ENCODE data around the gene RACGAP1. TPM values are rescaled to one million over a fixed set of nuclear protein-coding genes. Genes with fewer than 3 reads are reported as not detected.

The RACGAP1 gene
- total RNA-seq, 1 experiment from 2014 or later = 95.3 TPM

DNA sequence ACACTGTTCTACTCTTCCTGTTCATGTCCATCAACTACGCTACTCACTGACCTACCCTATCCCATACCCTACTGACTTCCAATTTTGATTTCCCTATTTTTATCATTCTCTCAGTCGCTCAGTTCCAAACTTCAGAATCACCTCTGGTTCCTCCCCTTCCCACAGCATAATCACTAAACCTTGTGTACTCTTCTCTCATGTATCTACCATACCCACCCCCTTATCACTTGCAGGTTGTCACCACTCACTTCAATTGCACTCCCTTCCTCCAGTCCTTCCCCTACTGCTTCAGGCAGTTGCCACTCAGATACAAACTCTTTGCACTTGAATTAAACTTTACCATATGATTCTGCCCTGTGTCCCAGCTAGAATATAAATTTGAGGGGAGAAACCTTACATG lies 6.3 kb downstream of the RACGAP1 start:
- H3K36me3 ChIP-seq (ENCODE audit: low read depth, low read length) = peaks cover 28% of the 10 kb centered on the region
- BruUV-seq (replicated peaks) = no TSS peak
- TF ChIP-seq EZH2 (IDR thresholded peaks at IDR 0.05; ENCODE audit: low read length, unreplicated experiment) (no peak), EZH2phosphoT487 (IDR thresholded peaks at IDR 0.05; ENCODE audit: borderline replicate concordance, low read length) (no peak)
- TF ChIP-seq, protein P1, sequence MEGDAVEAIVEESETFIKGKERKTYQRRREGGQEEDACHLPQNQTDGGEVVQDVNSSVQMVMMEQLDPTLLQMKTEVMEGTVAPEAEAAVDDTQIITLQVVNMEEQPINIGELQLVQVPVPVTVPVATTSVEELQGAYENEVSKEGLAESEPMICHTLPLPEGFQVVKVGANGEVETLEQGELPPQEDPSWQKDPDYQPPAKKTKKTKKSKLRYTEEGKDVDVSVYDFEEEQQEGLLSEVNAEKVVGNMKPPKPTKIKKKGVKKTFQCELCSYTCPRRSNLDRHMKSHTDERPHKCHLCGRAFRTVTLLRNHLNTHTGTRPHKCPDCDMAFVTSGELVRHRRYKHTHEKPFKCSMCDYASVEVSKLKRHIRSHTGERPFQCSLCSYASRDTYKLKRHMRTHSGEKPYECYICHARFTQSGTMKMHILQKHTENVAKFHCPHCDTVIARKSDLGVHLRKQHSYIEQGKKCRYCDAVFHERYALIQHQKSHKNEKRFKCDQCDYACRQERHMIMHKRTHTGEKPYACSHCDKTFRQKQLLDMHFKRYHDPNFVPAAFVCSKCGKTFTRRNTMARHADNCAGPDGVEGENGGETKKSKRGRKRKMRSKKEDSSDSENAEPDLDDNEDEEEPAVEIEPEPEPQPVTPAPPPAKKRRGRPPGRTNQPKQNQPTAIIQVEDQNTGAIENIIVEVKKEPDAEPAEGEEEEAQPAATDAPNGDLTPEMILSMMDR (conservative IDR thresholded peaks at IDR 0.05; ENCODE audit: low read depth, low read length) = no peak
- no peak for ATAC-seq
- peaks cover 14% of the 10 kb centered on the region for H3K4me1 ChIP-seq (ENCODE audit: insufficient read depth, low read length)
- no peak overlapping the region for H3K4me2 ChIP-seq (ENCODE audit: low read length)
- H4K20me1 ChIP-seq (ENCODE audit: low read length) = peaks cover 29% of the 10 kb centered on the region
- H3K4me3 ChIP-seq (ENCODE audit: low read length) = no peak overlapping the region
- no peak overlapping the region for H3K9ac ChIP-seq (ENCODE audit: low read length)
- no peaks in the 10 kb centered on the region for H3K27me3 ChIP-seq (ENCODE audit: low read length)
- no peak overlapping the region for H3K27ac ChIP-seq (ENCODE audit: low read length)
- H3F3A ChIP-seq (ENCODE audit: low read length, unreplicated experiment) = no peaks in the 10 kb centered on the region
- POLR2A ChIA-PET (ENCODE audit: unreplicated experiment) = no interaction called here
- no peaks in the 10 kb centered on the region for H3K9me3 ChIP-seq (ENCODE audit: low read length)
- peaks cover 96% of the 10 kb centered on the region for H3K79me2 ChIP-seq (ENCODE audit: low read length)
- H2AFZ ChIP-seq (ENCODE audit: low read length) = no peak overlapping the region
- CTCF ChIA-PET = no interaction called here
- intact Hi-C loops (cut with micrococcal nuclease) = no loop called here
- H3K9me2 ChIP-seq (replicated peaks; ENCODE audit: low read length) = no peaks in the 10 kb centered on the region
- DNase-seq = no peak

DNA sequence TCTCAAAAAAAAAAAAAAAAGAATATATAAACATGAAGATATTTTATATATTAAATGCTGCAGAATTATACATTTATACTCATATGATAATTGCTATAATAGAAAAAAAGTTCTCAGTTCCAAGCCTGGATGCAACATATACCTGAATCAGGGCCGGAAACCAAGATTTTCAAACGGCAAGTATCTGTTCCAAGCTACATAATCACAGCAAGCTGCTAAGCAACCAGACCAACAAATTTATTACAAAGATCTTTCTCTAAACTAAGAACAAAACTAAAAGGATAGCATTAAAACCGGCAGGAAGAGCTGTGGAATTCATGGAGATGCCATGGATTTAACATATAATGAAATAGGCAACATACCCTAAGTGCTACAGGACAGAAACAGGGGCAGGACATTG lies 7.1 kb downstream of the RACGAP1 start:
- Histone ChIP-seq H3K4me1 (ENCODE audit: insufficient read depth, low read length) (peaks cover 13% of the 10 kb centered on the region), H3K36me3 (ENCODE audit: low read depth, low read length) (peaks cover 35% of the 10 kb centered on the region), H3K9ac (ENCODE audit: low read length) (no peak overlapping the region), H3K27me3 (ENCODE audit: low read length) (no peaks in the 10 kb centered on the region), H3K9me2 (replicated peaks; ENCODE audit: low read length) (no peaks in the 10 kb centered on the region), H3K9me3 (ENCODE audit: low read length) (no peaks in the 10 kb centered on the region), H3K4me3 (ENCODE audit: low read length) (no peak overlapping the region), H2AFZ (ENCODE audit: low read length) (no peak overlapping the region), H4K20me1 (ENCODE audit: low read length) (peaks cover 28% of the 10 kb centered on the region), H3K4me2 (ENCODE audit: low read length) (no peak overlapping the region), H3F3A (ENCODE audit: low read length, unreplicated experiment) (no peaks in the 10 kb centered on the region), H3K79me2 (ENCODE audit: low read length) (peaks cover 96% of the 10 kb centered on the region), H3K27ac (ENCODE audit: low read length) (no peak overlapping the region)
- intact Hi-C loops (cut with micrococcal nuclease) = no loop called here
- no peak for ATAC-seq
- BruUV-seq (replicated peaks) = no TSS peak
- DNase-seq = no peak
- CTCF ChIA-PET = interaction anchor here (0.7 kb wide), 1 partner anchor 807 kb away, joined by 5 read pairs; no protein-coding TSS in a partner anchor
- TF ChIP-seq, protein P1 (conservative IDR thresholded peaks at IDR 0.05; ENCODE audit: low read depth, low read length) = no peak
- TF ChIP-seq EZH2phosphoT487 (IDR thresholded peaks at IDR 0.05; ENCODE audit: borderline replicate concordance, low read length) (no peak), EZH2 (IDR thresholded peaks at IDR 0.05; ENCODE audit: low read length, unreplicated experiment) (no peak)
- POLR2A ChIA-PET (ENCODE audit: unreplicated experiment) = interaction anchor here (0.7 kb wide), 1 partner anchor 137 kb away, joined by 5 read pairs; no protein-coding TSS in a partner anchor

DNA sequence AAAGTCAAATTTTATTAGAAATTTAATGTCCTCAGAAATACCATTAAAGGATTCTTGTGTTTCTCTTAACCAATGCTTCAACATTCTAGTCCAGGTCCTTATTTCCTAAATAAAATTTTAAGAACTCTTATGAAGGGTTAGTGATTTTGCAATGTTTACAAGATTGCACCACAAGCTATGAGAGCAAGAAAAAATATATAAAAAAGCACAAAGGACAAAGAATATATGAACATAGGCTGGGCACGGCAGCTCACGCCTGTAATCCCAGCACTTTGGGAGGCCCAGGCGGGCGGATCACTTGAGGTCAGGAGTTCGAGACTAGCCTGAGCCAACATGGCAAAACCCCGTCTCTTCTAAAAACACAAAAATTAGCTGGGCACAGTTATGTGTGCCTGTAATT lies 7.7 kb downstream of the RACGAP1 start:
- intact Hi-C loops (cut with micrococcal nuclease) = no loop called here
- Histone ChIP-seq H3K9me2 (replicated peaks; ENCODE audit: low read length) (no peaks in the 10 kb centered on the region), H3K36me3 (ENCODE audit: low read depth, low read length) (peaks cover 29% of the 10 kb centered on the region), H3K9me3 (ENCODE audit: low read length) (no peaks in the 10 kb centered on the region), H3K27me3 (ENCODE audit: low read length) (no peaks in the 10 kb centered on the region), H3K27ac (ENCODE audit: low read length) (no peak overlapping the region), H3F3A (ENCODE audit: low read length, unreplicated experiment) (no peaks in the 10 kb centered on the region), H3K79me2 (ENCODE audit: low read length) (peaks cover 95% of the 10 kb centered on the region), H3K9ac (ENCODE audit: low read length) (no peak overlapping the region), H3K4me3 (ENCODE audit: low read length) (no peak overlapping the region), H3K4me1 (ENCODE audit: insufficient read depth, low read length) (peaks cover 8% of the 10 kb centered on the region), H3K4me2 (ENCODE audit: low read length) (no peak overlapping the region), H2AFZ (ENCODE audit: low read length) (no peak overlapping the region), H4K20me1 (ENCODE audit: low read length) (peaks cover 23% of the 10 kb centered on the region)
- ChIA-PET CTCF (no interaction called here), POLR2A (ENCODE audit: unreplicated experiment) (interaction anchor here (0.7 kb wide), 1 partner anchor 137 kb away, joined by 5 read pairs; no protein-coding TSS in a partner anchor)
- ATAC-seq (no peak), DNase-seq (no peak)
- no TSS peak for BruUV-seq (replicated peaks)
- no peak for TF ChIP-seq EZH2 (IDR thresholded peaks at IDR 0.05; ENCODE audit: low read length, unreplicated experiment)
- TF ChIP-seq, protein P1 (conservative IDR thresholded peaks at IDR 0.05; ENCODE audit: low read depth, low read length) = no peak
- no peak for TF ChIP-seq EZH2phosphoT487 (IDR thresholded peaks at IDR 0.05; ENCODE audit: borderline replicate concordance, low read length)

All from PC-3 (cell line).